ENCODE results near the gene LSM14A. TPM values are rescaled to one million over a fixed set of nuclear protein-coding genes. Genes with fewer than 3 reads are reported as not detected.

The LSM14A gene
- total RNA-seq, 2 experiments from 2014 or later = 182 to 189 TPM

- Histone ChIP-seq H3K4me2 (ENCODE audit: low read length) (no peak overlapping the region), H3K9me2 (ENCODE audit: insufficient read depth, low read length) (no peaks in the 10 kb centered on the region), H3K36me3 (ENCODE audit: insufficient read depth, low read length) (no peaks in the 10 kb centered on the region), H2AFZ (ENCODE audit: low read length) (no peak overlapping the region), H4K20me1 (ENCODE audit: insufficient read depth, low read length) (no peaks in the 10 kb centered on the region), H3K4me1 (ENCODE audit: insufficient read depth, low read length, poor library complexity, severe bottlenecking) (no peaks in the 10 kb centered on the region), H3K4me3 (ENCODE audit: low read depth, low read length, poor library complexity, severe bottlenecking) (no peak overlapping the region), H3K9me3 (ENCODE audit: low read length) (no peaks in the 10 kb centered on the region), H3K27ac (ENCODE audit: low read depth, low read length, poor library complexity, severe bottlenecking) (no peak overlapping the region), H3K79me2 (ENCODE audit: insufficient read depth, low read depth, low read length) (no peaks in the 10 kb centered on the region)
- ChIA-PET CTCF (ENCODE audit: unreplicated experiment) (no interaction called here), POLR2A (interaction anchor here (0.7 kb wide), 1 partner anchor 150 kb away, joined by 3 read pairs; no protein-coding TSS in a partner anchor)
- intact Hi-C loops (cut with micrococcal nuclease; ENCODE audit: unreplicated experiment) = loop anchor here (10.0 kb wide), 2 partner anchors 98 to 218 kb away; no protein-coding TSS in a partner anchor
- no peak for DNase-seq (ENCODE audit: low spot score)
- TF ChIP-seq CTCF (conservative IDR thresholded peaks at IDR 0.05; ENCODE audit: low read length) (no peak), EZH2phosphoT487 (IDR thresholded peaks at IDR 0.05; ENCODE audit: borderline replicate concordance, low read depth, low read length) (no peak)
- no TSS peak for BruUV-seq (replicated peaks)
Measured at GRCh38 chr19:34126966-34127365, 45.3 kb upstream of the LSM14A start.

- no peaks in the 10 kb centered on the region for H4K20me1 ChIP-seq (ENCODE audit: insufficient read depth, low read length)
- H3K79me2 ChIP-seq (ENCODE audit: insufficient read depth, low read depth, low read length) = no peaks in the 10 kb centered on the region
- H3K4me3 ChIP-seq (ENCODE audit: low read depth, low read length, poor library complexity, severe bottlenecking) = no peak overlapping the region
- ChIA-PET CTCF (ENCODE audit: unreplicated experiment) (no interaction called here), POLR2A (interaction anchor here (0.7 kb wide), 1 partner anchor 151 kb away, joined by 3 read pairs; no protein-coding TSS in a partner anchor)
- H3K9me2 ChIP-seq (ENCODE audit: insufficient read depth, low read length) = no peaks in the 10 kb centered on the region
- BruUV-seq (replicated peaks) = no TSS peak
- no peak for DNase-seq (ENCODE audit: low spot score)
- no peak for TF ChIP-seq EZH2phosphoT487 (IDR thresholded peaks at IDR 0.05; ENCODE audit: borderline replicate concordance, low read depth, low read length)
- no peak for TF ChIP-seq CTCF (conservative IDR thresholded peaks at IDR 0.05; ENCODE audit: low read length)
- no peak overlapping the region for H3K27ac ChIP-seq (ENCODE audit: low read depth, low read length, poor library complexity, severe bottlenecking)
- no peak overlapping the region for H2AFZ ChIP-seq (ENCODE audit: low read length)
- no peaks in the 10 kb centered on the region for H3K4me1 ChIP-seq (ENCODE audit: insufficient read depth, low read length, poor library complexity, severe bottlenecking)
- intact Hi-C loops (cut with micrococcal nuclease; ENCODE audit: unreplicated experiment) = loop anchor here (10.0 kb wide), 2 partner anchors 97 to 217 kb away; no protein-coding TSS in a partner anchor
- no peaks in the 10 kb centered on the region for H3K36me3 ChIP-seq (ENCODE audit: insufficient read depth, low read length)
- H3K4me2 ChIP-seq (ENCODE audit: low read length) = no peak overlapping the region
- H3K9me3 ChIP-seq (ENCODE audit: low read length) = no peaks in the 10 kb centered on the region
Measured at GRCh38 chr19:34127684-34128189, 44.6 kb upstream of the LSM14A start.

- CTCF ChIA-PET (ENCODE audit: unreplicated experiment) = no interaction called here
- H3K4me1 ChIP-seq (ENCODE audit: insufficient read depth, low read length, poor library complexity, severe bottlenecking) = no peaks in the 10 kb centered on the region
- no peak for DNase-seq (ENCODE audit: low spot score)
- no peaks in the 10 kb centered on the region for H4K20me1 ChIP-seq (ENCODE audit: insufficient read depth, low read length)
- H3K4me2 ChIP-seq (ENCODE audit: low read length) = no peak overlapping the region
- H3K27ac ChIP-seq (ENCODE audit: low read depth, low read length, poor library complexity, severe bottlenecking) = no peak overlapping the region
- POLR2A ChIA-PET = interaction anchor here (0.7 kb wide), 1 partner anchor 69 kb away, joined by 3 read pairs; no protein-coding TSS in a partner anchor
- H3K36me3 ChIP-seq (ENCODE audit: insufficient read depth, low read length) = no peaks in the 10 kb centered on the region
- H3K9me3 ChIP-seq (ENCODE audit: low read length) = no peaks in the 10 kb centered on the region
- H3K79me2 ChIP-seq (ENCODE audit: insufficient read depth, low read depth, low read length) = no peaks in the 10 kb centered on the region
- H3K9me2 ChIP-seq (ENCODE audit: insufficient read depth, low read length) = no peaks in the 10 kb centered on the region
- BruUV-seq (replicated peaks) = no TSS peak
- no peak overlapping the region for H3K4me3 ChIP-seq (ENCODE audit: low read depth, low read length, poor library complexity, severe bottlenecking)
- H2AFZ ChIP-seq (ENCODE audit: low read length) = no peak overlapping the region
- intact Hi-C loops (cut with micrococcal nuclease; ENCODE audit: unreplicated experiment) = loop anchor here (10.0 kb wide), 2 partner anchors 96 to 216 kb away; no protein-coding TSS in a partner anchor
- TF ChIP-seq CTCF (conservative IDR thresholded peaks at IDR 0.05; ENCODE audit: low read length) (no peak), EZH2phosphoT487 (IDR thresholded peaks at IDR 0.05; ENCODE audit: borderline replicate concordance, low read depth, low read length) (no peak)
Measured at GRCh38 chr19:34128558-34129250, 43.6 kb upstream of the LSM14A start.

All from OCI-LY7 (cell line).